Stimulated activated CD4-positive, alpha-beta T cell treated with anti-CD3 and anti-CD28 coated beads, Interleukin-15, amount 100 ng/mL, for 48 hours (primary cell): ENCODE results near the gene CYP24A1.

Source experiments
- DNase-seq, 2 donors: peaks; one replicate each; pipeline ENCODE4 v3.0.0-alpha.2; 2020; ENCODE audit warnings: low read depth in 2 of 2

The CYP24A1 gene

DNA sequence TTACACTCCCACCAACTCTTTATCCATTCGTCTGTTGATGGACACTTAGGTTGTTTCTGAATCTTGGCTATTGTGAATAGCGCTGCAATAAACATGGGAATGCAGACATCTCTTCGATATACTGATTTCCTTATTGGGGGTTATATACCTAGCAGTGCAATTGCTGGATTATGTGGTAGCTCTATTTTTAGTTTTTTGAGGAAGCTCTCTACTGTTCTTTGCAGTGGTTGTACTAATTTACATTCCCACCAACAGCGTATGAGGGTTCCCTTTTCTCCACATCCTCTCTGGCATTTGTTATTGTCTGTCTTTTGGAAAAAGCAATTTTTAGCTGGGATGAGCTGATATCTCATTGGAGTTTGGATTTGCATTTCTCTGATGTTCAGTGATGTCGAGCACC is 29.5 kb upstream of the CYP24A1 start:
- DNase-seq, result no peak

DNA sequence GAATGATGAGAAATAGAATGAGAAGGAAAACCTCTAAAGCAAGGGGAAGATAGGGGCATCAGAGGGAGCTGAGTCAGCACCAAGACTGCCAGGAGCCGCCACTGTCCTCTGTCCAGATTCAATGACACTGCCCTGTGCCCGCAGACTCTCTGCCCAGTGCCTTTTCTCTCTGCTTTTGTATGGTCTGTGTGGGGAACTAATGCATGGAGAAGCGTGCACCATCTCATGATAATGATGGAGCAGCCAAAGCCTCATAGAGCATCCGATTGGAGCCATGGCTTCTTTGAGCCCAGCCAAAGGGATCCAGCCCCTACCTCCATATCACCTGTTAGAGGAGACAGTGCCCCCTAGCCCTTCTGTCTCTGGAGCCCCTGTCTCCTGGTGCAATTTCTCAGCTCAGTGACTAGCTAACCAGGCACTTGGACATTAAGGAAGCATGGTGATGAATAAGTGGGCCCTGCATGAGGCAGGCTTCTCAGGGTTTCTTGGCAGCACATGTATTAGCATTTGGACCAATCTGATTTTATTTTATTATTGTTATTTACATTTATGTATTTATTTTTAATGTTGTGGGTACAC is 27.6 kb upstream of the CYP24A1 start:
- DNase-seq, result no peak

DNA sequence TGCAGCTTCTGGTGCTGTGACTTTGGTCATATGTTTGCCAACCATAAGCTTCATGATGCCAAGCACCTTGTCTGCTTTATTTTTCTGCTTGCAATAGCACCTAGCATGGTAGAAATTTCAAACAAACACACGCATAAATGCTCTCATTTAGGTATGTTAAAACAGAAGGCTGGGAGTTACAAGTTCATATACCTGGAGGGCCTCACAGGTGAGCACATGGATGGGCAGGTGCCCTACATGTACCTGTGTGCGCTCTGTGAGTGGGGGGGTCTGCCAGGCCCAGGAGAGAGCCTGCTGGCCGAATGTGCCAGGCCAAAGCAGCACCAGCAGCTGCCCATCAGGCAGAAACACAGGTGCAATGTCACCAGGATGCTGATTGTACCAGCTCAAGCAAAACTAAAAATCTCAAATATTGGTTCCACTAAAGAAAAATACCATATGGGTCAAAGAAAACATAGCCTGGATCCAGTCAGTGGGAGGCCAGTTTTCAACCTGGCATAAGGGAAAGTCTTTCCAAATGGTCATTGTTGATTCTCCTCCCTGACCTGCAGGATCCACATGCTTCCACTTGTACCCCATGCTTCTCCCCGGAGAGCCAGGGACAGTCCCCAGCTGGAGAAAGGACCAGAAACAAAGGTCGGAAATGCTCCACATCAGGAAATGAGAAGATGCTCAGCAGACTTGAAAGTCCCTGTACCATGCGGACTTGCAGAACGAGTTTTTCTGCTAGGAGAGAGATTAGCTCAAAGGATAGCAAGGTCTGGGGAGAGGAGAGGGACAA is 26.9 kb upstream of the CYP24A1 start:
- DNase-seq, result no peak

DNA sequence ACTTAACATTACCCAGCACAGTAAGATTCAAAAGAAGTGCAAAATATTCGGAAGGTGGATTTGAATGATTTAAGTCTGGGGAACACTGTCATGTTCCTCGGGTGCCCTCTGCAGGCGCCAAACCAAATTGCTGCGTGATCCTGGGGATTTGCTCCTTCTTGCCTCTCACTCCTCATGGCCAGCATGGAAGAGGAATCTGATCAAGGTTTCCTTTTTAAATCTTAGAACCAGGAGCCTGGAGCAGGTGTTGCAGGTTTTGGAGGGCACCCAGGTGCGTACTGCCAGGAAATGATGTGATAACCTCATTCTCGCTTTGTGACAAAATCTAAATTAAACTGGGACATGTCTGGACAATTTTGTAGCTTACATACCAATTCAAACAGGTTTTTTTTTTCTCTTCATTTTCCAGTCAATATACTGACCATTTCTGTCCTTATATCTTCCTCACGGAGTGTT is 26.0 kb upstream of the CYP24A1 start:
- DNase-seq, result peak in 1 of 2 donors; percentile 40

DNA sequence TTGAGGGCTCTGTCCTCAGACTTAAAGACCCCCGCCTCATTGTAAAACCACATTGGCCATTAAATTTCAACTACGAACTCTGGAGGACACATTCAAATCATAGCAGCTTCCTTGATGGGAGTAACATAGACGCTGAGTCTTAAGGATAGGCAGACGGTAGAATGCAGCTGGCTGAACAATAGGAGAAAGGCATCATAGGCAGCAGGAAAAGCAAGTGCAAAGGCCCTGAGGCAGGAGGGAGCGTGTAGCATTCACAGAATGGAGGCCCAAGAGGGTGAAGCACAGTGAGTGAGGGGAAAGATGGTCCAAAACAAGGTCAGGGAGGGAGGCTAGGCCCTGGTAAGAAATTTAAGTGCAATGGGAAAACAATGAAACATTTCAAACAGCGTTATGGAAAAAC is 25.5 kb upstream of the CYP24A1 start:
- no peak for DNase-seq

DNA sequence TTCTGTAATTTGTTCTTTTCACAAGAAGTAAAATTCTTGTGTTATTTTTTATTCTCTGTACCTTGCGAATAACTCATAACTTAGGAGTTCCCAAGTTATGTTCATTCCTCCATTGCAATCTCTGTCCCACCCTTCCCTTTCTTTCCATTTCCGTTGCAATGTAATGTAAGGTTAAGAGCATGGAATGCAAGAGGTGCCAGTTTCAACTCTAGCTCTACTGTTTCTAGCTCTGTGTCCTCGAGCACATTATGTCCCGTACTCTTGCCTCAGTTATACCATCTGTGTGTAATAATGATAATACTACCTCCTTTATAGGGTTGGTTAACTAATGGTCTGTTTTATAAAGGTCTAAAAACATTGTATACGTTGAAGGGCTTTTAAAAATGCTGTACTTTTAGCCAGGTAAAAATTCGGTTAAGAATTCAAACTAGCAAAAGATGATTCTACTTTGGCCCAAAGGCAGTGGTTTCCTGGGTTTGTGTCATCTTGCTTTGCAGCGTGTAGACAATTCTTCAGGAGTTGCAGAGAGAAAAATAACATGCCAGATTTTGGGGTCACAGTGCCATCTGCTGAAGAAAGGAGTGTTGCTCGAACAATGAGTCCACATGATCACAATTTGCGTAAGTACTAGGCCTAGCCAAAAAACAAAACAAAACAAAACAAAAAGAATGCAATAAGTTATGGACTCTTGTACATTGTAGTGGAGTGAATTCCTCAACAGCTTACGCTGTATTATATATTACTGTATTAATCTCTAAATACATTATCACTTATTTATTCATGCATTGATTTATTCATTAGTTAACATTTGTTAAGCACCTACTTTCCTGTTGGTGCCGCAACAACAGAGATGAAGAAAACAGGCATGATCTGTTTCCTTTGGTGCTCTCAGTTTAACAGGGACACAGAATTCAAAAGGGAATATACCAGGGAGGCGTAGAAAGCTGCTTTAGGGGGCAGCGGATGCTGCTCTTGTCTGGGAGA is 24.1 kb upstream of the CYP24A1 start:
- DNase-seq, result no peak

DNA sequence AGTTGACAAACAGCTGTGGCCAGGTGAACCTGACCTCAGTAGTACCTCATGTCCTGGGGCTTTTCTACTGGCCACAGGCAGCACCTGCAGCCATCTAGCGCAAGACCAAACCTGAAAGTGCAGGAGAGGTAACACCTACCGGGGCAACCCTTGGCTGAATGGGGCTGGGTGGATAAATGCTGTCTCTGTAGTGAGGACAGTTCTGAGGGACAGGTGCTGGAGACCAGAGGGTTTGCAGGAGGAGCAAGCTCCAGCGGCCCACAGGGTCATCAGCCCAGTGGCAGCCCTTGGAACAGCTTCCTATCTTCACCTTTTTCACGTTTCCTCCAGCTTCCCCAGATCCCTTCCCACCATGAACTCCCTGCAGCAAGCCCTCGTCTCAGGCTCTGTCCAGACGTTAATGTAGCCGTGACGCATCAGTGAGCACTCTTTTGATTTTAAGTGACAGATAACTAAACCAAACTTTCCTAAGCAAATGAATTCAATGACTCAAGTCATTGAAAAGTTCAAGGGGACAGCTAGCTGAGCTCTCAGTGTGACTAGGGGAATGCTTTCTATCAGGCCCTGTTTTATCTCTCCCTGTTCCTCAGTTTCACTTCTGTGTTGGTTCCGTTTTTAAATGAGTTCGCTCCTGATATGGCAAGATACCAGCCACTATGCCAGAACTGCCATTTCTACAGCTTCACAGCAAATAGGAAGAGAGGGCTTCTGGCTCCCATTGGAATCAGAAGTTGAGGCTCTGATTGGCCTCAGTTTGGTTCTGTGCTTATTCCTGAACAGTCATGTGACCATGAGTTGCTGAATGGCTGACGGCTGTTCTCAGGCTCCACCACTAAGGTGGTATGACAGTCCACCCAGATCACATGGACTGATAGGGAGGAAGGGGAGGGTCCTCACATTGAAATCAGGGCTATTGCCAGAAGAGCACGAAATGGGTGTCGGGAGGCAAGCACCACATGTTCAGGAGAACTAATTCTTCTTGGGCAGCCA is 22.0 kb upstream of the CYP24A1 start:
- no peak for DNase-seq

DNA sequence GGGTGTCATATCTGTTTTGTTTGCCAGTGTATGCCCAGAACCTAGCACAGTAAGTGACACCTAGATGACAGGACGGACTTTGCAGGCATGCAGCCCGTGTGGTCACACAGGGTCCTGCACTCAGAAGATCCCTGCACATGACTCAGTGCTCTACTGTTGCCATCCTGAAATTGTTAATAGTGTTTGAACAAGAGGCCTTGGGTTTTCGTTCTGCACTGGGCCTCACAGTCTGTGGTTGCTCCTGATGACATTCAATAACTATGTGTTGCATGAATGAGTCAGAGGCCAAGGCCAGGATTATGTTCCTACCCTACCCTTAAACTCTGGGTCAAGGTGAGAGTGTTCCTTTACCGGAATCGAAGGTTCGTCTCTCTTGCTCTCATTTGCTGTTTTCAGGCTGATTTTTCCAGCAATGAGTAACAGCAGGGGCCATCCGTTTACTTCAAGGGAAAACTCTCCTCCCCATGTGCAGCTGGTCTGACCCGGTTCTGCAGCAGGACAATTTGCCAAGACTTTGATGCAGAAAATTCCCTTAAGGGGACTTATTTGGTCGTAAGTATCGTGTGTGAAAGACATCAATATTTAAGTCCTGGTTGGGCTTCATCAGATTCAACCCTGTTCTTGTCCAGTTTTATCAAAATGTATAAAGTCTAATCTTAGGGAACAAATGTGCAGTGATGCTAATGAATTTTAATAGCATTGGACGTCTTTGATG is 21.1 kb upstream of the CYP24A1 start:
- no peak for DNase-seq

DNA sequence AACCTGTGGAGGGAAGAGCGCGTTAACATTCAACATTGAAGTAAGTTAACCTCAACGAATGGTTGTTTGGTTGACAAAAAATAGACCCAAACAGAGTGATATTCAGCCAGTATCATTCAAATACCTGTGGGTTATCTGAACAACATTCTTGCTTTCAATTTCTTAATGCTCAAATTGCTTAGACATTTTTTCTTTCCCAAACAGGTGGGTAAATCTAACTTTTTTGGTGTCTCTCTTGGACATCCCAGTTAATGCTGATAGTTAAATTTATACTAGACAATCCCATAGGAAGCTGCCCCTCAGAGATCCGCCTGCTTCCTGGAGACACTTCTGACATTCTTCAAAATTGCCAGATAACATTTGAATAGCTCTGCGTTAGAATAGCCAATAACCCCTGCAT is 20.0 kb upstream of the CYP24A1 start:
- no peak for DNase-seq

DNA sequence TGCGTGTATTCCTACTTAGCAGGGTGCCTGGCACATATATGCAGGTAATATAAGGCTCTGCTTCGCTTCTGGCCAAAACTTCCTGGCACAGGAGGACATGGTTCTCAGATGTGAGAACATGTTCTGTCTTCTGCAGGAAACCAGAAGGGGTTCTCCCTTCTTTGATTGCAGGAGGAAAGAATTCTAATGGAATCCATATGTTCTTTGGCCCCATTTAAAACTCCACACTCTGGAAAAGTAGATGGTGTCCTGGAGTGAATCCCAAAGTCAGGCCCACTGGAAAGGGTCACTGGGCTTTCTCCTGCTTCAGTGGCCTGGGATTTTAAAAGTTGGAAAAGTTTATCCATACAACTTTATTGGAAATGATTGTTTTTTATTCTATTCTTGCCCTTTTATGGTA is 16.4 kb upstream of the CYP24A1 start:
- DNase-seq, result no peak

DNA sequence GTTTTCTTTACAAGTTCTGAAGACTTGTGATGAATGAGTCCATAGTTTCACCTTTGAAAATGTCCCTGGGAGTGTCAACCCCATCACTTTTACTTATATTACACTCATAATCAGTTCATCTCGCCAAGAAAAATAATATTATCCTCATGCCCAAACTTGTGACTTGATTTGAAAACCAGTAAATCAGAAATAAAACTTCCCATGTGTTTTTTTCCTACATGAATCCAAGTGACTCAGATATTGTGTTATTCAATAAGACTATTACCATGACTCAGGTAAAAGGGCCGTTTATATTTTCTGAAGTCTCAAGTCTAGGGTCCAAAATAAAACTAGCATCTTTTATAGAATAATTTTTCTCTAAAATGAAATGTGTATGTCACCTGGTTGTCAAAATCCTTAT is 15.8 kb upstream of the CYP24A1 start:
- no peak for DNase-seq

DNA sequence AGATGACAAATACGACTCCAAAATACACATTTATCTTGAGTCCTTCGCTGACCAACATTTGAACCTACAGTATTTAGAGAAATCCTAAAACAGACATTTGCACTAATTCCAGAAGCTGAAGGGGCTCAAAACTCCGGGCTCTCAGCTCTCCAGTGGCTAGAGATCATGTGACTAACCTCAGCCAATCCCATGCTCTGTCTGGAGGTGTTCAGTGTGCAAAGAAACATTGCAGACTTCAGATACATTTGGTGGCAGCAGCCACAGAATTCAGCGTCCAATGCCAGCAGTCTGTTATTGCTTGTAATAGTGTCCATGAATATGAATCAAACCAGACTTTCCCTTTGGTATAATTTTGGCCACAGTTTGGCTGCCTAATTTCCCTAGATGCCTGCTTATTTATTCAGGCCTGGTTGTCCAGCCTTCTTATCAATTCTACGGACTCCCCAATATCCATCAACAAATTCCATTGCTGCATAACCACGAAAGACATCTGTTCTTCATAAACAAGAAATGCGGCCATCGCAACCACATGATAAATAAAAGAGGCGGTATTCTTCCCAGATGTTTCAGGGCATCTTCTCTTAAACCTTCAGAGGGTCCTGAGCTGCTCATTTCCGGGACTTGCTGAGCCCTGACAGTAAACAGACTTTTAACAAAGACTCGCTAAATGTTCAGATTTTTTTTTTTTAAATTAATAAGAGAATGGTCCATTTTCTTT is 14.5 kb upstream of the CYP24A1 start:
- no peak for DNase-seq

DNA sequence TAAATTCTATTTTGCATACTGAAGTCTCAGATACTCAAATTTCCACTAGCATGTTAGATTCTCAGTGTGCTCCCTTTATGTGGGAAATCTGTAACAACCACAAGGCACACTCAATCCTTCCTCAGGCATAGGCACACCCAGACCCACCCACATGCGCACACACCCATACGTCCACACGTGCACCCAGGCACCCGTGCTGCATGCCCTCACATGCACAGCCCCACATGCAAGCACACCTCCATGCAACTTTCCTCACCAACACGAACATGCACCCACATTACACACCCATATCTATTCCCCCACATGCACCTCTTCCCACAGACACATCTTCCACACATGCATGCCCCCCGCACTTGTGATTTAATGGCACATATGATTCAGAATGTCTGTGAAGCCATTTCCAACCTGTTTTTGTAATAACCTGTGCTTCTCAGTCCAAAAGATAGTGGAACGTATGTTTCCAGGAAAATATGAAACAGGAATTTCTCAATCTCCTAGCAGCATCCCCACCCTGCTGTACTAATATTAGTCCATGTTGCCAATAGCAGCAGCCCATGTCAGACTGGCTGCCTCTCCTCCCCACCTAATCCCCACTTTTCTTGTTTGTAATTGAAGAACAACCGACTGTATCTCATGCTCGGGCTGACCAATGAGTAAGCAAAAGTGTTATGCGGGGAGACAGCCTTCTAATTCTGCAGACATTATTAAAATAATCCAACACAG is 11.3 kb upstream of the CYP24A1 start:
- DNase-seq, result no peak

DNA sequence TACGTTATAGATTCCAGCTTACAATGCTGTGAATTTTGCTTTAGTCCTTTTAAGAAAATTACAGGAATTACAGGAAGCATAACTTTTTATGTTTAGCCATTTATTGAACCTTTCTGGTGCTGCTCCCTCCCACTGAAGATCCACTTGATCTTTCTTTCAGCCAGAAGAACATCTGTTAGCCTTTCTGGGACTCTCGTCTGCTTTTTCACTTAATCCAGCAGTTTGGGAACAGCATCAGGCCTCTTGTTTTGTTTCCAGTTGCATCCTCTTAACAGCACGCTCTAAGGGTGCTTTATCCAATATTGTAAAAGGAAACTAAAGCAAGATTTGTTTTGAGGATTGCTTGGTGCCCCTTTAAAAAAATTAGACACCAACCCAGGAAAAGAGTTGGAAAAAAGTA is 10.3 kb upstream of the CYP24A1 start:
- DNase-seq, result no peak

DNA sequence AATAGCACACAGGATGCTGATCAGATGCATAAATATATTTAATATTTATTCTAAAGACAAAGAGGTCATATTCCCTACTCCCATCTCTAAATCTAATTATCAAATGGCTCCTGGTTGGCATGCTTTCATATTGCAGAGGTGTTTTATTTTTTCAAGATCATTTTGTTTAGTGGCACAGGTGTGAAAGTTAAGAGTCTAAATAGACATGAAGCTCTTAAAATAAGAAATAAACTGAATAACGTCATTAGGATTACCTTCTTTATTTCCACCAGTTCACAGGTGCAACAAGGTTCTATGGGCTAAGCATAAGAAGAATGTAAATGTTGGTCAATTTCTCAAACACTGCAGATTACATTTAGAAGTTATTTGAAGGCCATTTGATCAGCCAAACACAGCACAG is 7.1 kb upstream of the CYP24A1 start:
- no peak for DNase-seq

DNA sequence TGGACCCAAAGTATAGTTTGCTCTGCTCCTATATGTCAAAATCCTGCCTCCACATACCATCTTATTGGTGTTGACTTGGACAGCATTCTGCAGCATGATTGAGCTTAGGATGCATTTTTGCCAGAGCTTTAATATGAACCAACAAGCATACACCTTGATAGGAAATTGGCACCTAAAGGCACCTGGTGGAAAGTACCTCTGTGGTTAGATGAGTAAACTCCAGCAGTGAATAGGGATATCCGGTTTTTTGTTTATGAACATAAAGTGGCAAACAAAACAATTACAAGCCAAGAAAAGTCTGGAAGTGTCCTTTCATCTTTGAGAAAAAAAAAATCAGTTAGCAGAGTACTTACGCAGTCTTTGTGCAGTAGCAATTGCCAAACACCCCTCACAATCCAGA is 6.2 kb upstream of the CYP24A1 start:
- no peak for DNase-seq

DNA sequence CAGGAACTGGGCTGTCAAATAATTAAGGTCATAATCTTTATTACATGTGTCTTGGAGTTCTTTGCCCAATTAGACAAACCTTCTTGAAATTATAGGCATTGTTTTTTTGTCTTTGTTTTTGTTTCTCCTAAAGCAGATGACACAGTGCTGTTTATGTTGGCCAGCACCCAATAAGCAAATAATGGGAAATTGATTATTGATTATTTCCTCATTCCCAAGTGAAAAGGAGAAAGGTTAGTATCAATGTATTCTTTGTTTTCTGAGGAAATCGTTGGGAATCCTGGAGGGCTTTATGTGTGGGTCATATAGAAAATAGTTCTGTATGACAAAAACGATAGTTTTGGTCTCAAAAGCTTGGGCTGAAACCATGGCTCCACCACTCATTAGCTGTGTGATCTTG is 4.5 kb upstream of the CYP24A1 start:
- no peak for DNase-seq

DNA sequence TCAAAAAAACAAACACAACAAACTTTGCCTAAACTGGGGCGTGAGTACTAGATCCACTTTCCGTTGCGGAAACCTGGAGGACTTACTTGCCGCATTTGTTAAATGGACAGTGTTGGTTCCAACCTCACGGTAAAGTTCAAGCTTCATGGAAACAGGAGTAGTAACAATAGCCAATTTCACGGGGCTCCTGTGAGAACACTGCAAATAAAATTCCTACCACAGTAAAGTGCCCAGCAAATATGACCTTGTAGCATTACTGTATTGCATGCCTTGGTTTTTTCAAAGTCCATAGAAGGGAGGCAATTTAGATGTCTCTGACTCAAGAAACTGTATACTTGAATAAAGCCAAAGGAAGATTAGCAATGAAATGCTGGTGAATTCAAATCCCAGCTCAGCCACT is 3.6 kb upstream of the CYP24A1 start:
- DNase-seq, result no peak

DNA sequence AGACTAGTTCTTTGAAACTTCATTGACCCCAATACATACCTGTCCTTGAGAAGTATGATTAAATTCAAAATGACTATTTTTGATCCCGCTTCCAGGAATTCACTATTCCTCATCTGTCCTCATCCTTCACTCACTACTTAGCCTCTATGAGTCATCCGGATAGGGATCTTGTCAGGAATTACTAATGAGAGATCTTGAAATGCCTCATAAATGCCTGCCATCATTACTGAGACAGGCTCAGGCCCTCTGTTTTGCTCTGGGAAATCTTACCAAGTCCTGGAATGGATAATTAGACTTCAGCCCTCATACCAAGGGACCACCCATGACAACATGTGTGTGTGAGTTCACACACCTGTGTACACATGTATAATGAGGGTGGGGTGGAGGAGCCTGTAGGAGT is 2.8 kb upstream of the CYP24A1 start:
- no peak for DNase-seq
